ENCODE data around the gene POLR2L. TPM values are rescaled to one million over a fixed set of nuclear protein-coding genes. Genes with fewer than 3 reads are reported as not detected.

POLR2L gene
- total RNA-seq, 1 donor from 2014 or later = 256 TPM

DNA sequence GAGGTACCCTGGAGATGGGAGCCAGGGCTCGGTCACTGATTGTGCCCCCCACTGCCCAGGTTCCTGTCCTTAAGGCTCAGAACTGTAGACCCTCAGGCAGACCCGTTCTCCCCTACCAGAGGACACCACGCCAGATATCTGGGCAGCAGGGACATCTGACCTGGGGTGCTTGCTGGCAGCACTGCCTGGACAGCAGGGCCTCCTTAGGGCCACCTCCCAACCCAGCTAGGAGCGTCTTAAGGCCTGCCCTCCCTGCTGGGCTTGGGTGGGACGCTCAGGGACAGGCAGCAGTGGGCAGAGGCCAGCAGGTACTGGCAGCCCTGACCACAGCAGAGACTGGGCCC is 3.1 kb downstream of the POLR2L start:
- DNase-seq (ENCODE audit: low read depth in 2 of 2) = no peak

DNA sequence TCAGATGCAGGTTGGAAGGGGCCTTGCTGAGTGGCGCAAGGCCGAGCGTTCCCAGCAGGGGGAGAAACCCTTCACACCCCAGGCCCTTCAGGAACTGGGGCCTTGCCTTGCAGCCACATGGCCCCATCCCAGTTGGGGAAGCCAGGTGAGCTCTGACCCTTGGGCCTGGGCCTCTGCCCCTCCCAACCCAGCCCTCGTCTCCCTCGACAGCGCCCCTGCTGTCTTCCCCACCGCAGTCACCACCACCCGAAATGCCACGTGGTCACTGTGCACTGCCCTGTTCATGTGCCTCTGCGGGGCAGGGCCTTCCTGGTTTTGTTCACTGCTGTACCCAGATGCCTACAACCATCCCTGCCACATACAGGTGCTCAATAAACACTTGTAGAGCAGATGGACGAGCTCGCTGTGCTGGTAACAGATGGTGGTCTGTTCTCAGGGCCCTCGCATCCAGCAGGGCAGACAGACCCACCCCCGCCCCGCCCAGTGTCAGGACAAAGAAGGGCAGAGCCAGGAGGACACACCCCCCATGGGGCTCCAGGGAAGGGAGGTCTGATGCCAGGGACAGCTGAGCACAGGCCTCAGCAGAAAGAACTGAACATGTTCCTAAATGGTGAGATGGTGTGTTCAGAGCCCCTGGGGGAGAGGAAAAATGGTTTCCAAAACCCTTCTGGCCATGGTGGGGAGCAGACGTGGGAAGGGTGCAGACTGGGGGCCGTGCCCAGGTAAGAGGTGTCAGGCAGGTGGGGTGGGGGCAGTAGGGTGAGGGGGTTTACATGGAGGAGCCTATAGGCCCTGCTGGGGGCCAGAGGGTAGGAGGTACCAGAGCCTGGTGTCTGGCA is 3.7 kb downstream of the POLR2L start:
- DNase-seq (ENCODE audit: low read depth in 2 of 2) = peak in 1 of 2 donors; percentile 50

DNA sequence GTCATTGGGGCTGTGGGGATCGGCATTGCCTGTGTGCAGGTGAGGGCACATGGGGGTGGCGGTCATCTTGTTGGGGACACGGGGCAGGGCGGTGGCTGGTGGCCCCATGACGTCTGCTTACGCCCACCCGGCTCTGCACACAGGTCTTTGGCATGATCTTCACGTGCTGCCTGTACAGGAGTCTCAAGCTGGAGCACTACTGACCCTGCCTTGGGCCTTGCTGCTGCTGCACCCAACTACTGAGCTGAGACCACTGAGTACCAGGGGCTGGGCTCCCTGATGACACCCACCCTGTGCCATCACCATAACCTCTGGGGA is 4.4 kb downstream of the POLR2L start:
- no peak for DNase-seq (ENCODE audit: low read depth in 2 of 2)

DNA sequence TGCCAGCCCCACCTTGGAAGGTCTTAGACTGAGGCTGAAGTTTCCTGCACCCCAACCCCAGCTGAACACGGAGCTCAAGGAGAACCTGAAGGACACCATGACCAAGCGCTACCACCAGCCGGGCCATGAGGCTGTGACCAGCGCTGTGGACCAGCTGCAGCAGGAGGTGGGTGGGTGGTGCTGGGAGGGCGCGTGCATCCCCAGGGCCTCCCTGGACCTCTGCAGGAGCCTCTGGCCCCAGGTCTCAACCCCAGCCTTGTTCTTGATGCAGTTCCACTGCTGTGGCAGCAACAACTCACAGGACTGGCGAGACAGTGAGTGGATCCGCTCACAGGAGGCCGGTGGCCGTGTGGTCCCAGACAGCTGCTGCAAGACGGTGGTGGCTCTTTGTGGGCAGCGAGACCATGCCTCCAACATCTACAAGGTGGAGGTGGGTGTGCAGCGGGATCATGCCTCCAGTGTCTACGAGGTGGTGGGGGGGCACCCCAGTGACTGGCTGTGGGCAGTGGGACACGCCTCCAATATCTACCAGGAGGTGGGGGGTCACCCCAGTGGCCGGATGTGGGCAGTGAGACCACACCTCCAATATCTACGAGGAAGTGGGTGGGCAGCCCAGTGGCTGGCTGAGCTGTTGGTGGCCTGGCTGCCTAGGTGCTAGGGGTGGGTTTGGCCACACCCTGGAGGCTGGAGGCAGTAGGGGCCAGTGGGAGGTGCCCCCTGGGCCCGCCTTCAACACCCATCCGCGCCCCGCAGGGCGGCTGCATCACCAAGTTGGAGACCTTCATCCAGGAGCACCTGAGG is 4.9 kb downstream of the POLR2L start:
- DNase-seq (ENCODE audit: low read depth in 2 of 2) = no peak

DNA sequence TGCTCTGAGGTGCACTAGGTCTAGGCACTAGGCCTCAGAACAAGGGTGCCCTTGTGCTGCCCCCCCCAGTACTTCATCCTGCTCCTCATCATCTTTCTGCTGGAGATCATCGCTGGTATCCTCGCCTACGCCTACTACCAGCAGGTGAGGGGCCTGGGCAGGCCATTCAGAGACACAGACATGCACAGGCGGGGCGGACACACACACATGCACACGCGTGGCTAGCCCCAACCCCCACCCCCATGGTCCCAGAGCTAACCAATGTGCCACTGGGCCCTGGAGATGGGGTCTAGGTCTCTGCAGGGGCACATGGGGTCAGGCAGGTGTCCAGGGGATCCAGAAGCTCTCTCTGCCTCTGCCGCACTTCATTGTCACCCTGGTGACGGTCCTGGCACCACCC is 5.6 kb downstream of the POLR2L start:
- DNase-seq (ENCODE audit: low read depth in 2 of 2) = no peak

DNA sequence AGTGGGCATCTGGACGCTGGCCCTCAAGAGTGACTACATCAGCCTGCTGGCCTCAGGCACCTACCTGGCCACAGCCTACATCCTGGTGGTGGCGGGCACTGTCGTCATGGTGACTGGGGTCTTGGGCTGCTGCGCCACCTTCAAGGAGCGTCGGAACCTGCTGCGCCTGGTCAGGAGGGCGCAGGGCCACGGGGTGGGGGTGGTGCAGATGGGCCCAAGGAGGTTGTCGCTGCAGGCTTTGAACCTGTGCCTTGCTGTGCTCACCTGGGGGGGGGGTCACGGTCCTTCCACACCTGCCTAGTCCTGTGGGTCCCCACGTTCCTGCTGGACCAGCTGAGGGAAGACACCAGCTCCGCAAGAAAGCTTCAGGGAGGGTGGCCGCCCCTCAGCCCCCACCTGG is 6.1 kb downstream of the POLR2L start:
- no peak for DNase-seq (ENCODE audit: low read depth in 2 of 2)

DNA sequence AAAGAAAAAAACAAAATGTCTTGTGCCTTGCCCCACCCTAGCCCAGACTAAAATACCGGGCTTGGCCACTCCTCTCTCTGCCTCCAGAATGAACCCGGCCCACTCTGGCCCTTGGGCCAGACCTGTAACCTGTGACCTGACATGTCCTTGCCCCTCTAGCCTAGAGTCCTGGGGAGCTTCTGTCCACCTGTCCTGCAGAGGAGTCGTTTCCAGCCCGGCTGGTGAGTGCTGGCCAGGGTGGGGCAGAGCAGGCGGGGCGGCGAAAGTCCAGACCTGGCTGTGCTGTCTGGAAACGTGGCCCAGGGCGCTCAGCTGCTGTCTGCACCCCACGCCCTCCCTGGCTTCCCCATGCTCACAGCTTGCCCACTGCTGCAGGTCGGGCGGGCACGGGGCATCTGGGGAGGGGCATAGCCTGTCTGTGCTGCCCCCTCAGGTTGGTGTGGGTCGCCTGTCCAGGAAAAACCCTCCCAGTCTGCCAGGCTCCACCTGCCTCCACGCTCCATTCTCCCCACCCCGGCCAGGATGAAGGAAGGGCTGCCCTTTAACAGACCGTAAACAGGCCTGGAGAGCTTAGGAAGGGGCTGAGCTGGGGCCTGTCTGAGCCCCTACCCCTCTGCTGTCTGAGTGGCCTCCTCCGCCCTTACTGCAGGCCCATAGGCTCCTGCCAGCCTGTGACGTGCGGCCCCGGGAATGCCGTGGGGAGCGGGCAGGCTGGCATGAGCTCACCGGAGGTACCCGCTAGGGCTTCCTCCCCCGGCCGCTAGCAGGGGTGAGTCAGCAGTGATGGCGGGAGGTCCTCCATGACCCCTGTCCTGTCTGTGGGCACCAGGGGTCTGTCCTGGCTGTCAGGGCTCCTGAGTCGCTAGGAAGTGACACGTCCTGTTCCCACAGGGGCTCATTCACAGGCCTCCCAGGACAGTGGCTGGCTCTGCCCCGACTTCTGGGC is 7.7 kb downstream of the POLR2L start:
- peak; percentile 58 to 92 for DNase-seq (ENCODE audit: low read depth in 2 of 2)

DNA sequence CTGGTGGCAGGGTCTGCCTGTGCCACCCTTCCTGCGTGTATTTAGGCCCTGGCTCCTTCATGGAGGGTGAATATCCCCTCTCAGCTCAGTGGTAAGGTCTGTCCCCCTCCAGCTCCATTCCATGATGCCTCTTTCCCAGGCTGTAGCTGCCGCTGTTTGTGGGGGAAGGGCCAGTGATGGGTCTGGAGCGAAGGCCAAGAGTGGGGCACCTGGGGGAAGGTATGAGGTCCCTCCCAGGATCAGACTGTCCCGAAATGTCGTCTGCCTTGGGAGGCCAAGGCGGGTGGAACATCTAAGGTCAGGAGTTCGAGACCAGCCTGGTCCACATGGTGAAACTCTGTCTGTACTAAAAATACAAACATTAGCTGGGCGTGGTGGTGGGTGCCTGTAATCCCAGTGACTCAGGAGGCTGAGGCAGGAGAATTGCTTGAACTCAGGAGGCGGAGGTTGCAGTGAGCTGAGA is 8.4 kb downstream of the POLR2L start:
- no peak for DNase-seq (ENCODE audit: low read depth in 2 of 2)

DNA sequence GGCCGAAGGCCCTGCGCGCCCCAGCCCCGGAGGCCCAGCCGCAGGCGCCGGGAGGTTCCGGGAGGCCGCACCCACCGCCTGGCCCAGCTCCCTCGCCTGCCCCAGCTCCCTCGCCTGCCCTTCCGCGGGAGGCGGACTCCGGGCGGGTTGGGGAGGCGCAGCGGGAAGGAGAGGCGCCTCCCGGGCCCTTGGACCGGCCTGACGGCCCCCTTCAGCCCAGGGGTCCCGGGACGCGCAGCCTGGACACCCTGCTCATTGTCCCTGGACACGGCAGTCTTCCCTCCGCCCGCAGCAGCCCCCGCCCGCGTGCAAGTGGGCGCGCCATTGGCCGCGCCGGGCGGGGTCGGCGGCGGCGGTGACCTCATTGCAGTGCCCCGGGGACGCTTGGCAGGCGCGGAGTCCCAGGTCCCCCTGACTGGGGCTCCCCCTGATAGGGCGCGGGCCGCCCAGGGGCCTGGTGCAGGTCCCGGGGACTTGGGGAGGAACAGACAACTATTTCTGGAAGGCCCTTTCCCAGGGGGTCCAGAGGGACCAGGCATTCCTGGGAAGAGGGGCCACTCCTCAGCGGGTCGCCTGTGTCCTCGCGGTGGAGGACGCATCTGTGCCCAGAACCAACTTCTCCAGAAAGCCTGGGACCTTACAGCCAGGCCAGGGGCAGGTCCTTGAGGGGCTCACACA is 9.1 kb downstream of the POLR2L start:
- DNase-seq (ENCODE audit: low read depth in 2 of 2) = peak in 1 of 2 donors; percentile 67

DNA sequence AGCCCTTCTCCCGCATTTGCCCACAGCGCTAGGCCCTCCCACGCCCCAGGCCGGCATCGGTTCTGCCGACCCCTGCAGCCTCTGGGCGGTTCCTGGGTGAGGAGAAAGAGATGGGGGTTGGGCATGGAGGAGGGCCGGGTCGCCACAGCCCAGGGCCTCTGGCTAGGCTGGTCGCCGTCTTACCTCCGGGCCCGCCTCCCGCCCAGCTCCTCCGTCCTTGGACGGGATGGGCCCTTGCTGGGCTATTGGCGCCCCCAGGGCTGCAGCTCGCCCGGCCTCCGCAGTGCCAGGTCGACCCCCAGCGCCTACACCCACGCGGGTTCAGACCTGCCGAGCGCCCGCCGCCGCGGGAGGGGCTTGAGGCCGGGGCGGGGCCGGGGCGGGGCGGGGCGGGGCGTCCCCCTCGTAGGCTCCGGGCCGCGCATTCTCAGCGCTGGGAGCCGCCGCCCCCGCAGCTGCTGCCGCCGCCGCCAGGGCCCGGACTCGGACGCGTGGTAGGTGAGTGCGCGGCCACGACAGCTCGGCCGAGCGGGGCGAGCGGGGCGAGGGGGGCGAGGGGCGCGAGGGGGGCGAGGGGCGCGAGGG is 9.7 kb downstream of the POLR2L start, which contains the start of gene CD151:
CD151 (plus strand) TSS at position 424 of the 585 bp plus-strand sequence. CDS start 3,118 bp downstream, outside the sequence.
- peak in 1 of 2 donors; percentile 69 for DNase-seq (ENCODE audit: low read depth in 2 of 2)

DNA sequence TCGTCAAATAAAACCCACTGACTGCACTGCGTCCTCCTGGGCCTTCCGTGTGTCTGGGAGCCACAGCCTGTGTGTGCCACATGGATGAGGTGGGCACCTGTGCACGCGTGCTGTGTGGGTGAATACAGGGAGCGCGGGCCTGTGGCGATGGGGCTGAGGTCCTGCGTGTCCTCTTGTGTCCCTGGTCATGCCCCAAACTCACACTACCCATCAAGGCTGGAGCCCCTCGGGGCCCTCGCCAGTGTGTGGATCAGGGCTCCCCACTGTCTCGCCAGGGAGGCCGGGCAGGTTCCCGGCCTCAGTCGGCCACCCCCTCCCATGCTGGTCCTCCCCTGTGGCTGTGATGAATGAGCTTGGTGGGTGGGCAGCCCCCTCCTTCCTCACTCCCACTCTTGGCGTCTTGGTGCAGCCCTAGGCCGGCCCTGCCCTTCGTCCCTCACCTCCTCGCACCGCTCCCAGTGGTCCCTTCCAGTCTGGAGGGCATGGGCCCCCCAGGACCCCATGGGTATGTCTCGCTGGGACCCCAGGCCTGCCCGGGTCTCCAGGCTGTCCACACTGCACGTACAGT is 10.3 kb downstream of the POLR2L start:
- DNase-seq (ENCODE audit: low read depth in 2 of 2) = no peak

DNA sequence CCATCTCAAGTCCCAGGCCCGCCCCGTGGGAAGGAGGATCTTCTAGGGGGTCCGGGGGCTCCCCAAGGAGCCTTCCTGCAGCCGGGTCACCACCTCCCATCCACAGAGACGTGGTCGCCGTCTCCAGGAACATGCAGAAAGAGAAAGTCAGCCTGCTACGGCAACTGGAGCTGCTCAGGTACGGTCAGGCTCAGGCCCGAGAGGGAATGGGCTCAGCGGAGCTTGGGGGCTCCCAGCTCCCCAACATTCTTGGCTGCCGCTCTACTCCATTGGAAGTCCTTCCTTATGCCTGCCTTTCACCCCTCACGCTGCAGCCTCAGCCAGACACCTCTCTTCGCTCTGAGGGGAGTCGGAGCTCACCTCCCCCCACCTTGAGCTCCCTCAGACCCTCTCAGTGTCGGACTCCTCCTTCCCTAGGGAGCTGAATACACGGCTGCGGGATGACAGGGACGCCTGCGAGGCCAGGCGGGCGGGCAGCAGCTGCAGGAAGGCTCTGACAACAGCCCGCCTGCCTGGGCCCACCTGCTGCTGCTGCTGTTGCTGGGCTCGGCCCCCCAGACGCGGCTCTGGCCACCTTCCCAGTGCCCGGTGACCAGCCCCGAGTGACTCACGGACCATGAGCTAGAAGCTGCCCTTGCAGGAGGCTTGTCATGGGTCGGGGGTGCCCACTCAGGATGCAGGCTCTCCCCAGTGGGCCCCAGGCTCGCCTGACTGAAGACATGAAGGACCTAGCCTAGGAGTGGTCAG is 11.0 kb downstream of the POLR2L start:
- DNase-seq (ENCODE audit: low read depth in 2 of 2) = peak in 1 of 2 donors; percentile 70

DNA sequence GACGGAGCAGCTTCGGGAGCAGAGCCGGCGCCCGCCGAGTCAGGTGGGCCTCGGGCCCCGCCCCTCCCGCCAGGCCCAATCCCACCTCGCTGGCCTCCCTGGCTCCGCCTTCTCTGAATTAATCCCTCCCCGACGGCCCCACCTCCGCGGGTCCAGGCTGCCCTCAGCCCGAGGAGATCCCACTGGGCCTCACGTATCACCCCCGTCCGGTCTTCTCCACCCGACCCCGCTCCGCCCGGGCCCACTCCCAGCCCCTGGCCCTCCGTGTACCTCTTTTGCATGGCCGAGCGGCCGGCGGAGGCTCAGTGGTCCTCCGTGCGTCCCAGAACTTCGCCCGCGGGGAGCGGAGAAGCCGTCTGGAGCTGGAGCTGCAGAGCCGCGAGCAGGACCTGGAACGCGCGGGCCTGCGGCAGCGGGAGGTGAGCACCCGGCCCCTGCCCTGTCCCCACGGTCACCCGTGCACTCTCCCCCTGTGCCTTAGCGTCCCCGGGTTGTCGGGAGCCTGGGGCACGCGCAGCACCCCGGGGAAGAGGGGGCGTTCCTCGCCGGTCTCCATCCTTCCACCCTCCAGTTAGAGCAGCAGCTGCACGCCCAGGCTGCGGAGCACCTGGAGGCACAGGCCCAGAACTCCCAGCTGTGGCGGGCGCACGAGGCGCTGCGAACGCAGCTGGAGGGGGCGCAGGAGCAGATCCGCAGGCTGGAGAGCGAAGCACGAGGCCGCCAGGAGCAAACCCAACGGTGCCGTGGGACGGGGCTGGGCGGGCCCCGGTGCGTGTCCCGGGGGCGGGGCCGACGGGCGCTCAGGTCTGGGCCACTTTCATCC is 11.8 kb downstream of the POLR2L start:
- DNase-seq (ENCODE audit: low read depth in 2 of 2) = peak; percentile 65 to 88

DNA sequence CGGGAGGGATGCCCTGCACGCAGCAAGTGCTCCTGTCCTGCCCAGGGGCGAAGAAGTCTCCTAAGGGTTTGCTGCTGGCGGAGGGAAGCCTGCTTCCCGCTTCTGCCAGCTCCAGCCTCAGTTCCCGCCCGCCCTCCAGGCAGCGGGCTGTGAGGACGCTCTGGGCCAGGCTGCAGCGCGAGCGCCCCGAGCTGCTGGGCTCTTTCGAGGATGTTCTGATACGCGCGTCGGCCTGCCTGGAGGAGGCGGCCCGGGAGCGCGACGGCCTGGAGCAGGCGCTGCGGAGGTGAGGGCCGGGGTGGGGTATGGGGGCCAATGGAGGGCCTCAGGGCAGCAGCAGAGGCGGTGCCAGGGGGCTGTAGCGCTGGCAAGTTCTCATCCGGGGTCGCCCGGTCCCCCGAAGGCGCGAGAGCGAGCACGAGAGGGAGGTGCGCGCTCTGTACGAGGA is 12.5 kb downstream of the POLR2L start:
- DNase-seq (ENCODE audit: low read depth in 2 of 2) = no peak

DNA sequence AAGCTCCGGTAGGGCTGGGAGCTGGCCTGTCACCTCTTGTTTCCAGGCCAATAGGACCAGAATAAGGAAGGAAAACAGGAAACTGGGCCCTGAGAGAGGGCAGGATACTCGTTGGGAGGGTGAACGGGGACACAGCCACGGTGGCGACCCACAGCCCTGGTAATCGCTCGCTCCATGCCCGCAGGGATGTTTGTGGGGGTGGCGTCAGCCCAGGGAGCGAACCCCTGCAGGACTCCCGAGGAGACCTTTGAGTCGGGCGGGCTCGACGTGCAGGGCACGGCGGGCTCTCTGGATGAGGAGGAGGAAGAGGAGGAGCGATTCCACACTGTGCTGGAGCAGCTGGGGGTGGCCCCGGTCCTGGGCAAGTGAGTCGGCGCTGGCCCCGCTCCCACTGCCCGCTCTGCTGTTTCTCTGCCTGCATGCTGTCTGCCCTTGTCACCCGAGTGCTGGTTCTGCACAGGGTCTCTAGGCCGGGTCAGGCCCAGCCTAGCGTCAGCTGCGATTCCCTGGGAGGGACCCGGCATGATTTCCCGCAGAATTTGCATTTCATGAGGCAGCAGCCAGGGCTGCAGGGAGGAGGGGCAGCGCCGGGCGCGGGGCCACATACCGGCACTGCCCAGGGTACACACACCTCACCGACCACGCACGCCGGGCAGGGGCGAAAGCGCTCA is 13.0 kb downstream of the POLR2L start:
- peak; percentile 94 to 96 for DNase-seq (ENCODE audit: low read depth in 2 of 2)

DNA sequence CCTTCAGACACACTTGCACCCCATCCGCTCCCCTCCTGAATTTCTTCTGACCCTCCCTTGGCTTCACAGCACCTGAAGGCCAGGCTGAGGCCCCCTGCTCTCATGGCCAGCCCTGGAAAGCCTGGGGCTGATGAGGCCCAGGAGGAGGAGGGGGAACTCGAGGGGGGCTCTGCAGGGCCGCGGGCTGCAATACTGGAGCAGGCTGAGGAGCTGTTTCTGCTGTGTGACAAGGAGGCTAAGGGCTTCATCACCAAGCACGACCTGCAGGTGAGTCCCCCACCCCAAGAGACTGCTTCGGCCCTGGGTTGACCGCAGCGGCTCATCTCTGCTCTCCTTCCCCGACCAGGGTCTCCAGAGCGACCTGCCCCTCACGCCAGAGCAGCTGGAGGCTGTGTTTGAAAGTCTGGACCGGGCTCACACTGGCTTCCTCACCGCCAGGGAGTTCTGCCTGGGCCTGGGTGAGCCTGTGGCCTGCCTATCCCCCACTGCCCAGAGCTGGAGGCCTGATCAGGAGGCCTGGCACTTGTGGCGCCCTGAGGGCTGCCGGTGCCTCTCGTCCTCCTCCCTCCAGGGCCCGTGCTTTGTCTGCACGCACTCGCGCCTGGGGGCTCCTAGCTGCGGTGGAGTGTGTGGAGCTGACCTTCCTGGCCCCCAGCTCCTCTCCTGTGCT is 13.7 kb downstream of the POLR2L start:
- no peak for DNase-seq (ENCODE audit: low read depth in 2 of 2)

DNA sequence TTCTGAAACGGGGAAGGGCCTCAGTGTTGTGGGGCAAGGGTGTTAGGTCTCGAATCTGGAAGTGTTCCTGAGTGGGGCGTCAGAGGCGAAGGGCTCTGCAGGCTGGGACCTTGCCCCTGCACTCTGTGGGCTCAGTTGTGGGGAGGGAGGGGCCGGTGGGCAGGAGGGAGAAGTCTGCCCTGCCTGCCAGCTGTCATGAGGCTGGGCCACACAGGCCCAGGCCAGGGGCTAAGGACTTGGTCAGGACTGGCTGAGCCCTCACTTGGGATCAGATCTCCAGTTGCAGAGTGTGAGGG is 14.5 kb downstream of the POLR2L start, which contains the start of gene CRACR2B:
CRACR2B (plus strand) TSS at position 23 of the 296 bp plus-strand sequence. CDS start 689 bp downstream, outside the sequence.
- DNase-seq (ENCODE audit: low read depth in 2 of 2) = no peak

Data from dermis microvascular lymphatic vessel endothelial cell (primary cell).